NCI-H146 (cell line): Measurements from ENCODE around the gene AEN.

ENCODE experiments used
- DNase-seq: peaks from one replicate; lab custom pipeline; 2025; lab: John Stamatoyannopoulos, UW

AEN gene

DNA sequence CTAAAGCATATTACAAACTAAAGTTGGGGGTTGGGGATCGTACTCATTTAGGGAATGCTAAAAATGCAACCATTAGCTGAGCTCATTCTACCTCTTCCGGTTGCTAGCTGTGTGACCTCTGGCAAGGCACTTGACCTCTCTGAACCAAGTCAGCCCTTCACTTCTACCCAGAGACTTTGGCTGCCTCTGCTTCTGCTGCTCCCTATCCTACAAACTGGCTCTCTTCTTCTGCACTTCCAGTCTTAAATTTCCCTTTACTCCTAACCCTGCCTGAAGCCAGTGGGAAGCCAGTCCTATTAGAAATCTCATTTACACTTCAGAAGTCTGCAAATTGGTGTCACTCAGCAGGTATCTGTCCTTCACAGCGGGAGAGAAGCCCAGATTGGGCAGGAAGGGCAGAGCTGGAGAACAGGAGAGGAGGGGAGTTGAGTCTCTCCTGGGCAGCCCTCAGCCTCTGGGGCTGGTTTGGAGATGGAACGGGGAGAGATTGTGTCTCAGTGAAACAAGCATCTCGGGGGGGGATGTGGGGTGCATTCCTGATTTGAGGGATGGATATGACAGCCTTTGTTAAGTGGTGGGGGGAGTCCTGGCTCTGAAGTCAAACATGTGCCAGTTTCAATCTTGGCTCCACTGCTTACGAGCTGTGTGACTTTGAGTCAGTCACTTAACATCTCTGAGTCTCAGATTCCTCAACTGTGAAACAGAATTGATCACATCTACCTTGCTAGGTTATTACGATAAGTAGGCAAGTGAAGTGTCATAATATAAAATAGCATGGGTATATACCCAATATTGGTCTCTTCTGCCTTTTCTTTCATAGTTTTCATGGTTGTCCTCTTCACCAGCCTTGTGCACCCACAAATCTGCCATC is 7.8 kb upstream of the AEN start:
- DNase-seq: no peak

DNA sequence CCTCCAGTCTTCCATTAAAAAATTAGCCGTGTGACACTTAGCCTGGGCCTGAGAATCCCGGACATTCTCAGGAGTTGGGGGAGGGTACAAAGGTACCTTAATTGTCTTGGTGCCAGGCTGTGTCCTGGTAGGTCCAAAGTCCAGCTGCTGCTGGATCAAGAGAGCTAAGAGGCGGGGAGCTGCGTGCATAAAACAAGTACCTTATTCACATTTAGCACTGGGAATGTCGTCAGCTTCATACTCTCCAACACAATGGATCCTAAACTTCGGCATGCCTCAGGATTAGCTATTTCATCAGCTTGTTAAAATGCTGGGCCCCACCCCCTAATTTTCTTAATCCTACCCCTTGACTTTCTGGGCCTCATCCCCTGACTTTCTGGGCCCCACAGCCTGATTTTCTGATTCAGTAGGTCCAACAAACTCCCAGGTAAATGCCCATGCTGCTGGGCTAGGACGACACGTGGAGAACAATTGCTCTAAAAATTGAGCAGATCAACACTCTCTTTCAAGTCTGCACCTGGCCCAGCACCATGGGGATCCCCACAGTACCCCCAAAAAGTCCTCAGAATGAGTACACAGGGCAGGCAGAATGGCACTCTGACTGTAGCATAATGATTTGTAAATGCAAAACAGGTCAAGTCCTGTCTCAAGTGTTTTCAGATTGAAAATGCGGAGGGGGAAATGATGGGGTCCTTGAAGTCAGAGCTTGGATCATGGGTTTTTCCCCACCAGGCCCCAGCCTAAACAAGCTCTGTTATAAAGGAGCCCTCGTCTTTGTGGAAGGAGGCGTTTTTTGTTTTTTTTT is 5.6 kb upstream of the AEN start:
- no peak for DNase-seq

DNA sequence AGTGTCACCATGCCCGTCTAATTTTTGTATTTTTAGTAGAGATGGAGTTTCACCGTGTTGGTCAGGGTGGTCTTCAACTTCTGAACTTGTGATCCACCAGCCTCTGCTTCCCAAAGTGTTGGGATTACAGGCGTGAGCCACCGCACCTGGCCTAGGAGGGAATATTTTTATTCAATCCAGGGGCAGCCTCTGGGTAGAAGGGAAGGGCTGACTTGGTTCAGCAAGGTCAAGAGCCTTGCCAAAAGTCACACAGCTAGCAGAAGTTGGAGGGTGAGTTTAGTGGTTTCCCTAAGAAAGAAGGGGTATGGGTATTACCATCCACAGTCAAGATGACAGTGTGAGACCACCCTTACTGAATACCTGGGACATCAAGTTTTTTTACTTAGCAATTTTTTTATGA is 4.9 kb upstream of the AEN start:
- DNase-seq: no peak

DNA sequence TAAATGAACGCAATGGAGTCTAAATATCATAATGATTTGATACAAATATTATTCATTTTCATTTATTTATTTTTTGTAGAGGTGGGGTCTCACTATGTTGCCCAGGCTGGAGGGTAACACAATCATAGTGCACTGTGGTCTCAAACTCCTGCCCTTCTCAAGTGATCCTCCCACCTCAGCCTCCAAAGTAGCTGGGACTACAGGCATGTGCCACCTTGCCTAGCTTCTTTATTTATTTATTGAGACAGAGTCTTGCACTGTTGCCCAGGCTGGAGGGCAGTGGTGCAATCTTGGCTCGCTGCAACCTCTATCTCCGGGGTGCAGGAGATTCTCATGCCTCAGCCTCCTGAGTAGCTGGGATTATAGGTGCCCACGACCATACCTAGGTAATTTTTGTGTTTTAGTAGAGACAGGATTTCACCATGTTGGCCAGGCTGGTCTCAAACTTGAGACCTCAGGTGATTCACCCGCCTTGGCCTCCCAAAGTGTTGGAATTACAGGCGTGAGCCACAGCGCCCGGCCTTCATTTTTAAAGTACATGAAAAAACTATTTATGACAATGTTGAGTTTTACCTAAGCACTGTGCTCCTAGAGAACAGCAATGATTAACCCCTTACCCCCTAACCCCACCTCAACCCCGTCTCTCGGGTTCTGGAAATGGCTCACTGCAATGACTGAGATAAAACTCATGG is 4.0 kb upstream of the AEN start:
- no peak for DNase-seq

DNA sequence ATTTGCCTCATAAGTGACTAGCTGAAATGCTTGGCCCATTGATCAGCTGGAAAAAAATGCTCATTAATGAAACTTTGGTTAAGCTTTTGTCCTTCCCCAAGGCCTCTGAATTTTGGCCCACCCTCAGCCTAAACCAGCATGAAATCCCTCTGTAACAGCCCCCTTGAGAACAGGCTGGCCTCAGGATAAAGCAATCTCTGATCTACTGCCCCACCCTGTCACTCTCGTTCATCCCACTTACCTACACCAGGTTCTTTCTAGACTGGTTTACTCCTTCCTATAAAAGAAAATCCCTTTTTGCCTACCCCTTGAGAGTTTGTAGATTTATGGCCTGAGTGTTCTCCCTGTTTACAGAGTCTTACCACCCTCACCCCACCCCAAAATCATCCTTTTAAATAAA is 3.4 kb upstream of the AEN start:
- no peak for DNase-seq

DNA sequence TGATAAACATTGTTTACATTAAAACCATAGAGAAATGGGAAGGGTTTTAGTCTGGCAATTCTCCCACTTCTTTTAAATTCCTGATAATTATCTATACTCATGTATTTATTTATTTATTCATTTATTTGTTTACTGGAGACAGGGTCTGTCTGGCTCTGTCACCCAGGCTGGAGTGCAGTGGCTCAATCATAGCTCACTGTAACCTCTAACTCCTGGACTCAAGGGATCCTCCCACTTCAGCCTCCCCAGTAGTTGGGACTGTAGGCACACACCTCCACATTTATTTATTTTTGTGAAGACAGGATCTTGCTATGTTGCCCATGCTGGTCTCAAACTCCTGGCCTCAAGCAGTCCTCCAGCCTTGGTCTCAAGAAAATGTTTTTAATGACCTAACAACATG is 2.5 kb upstream of the AEN start:
- no peak for DNase-seq

DNA sequence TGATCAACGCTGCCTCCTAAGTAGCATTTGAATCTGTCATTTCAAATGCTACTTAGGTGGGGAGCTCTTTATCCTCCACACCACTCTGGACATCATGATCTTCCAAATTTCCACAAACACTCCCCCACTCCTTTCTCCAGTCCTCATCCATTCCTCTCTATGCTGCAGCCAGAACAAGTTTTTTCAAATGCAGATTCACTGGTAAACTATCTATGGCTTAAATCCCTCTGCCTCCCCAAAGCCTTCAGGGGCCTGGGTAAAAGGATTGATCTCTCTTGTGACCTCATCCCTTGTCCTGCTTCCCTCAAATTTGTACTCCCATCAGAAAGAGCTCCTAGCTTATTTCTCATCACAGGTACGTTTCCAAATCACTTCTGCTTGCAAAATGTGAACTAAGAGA is 1.3 kb upstream of the AEN start:
- no peak for DNase-seq

DNA sequence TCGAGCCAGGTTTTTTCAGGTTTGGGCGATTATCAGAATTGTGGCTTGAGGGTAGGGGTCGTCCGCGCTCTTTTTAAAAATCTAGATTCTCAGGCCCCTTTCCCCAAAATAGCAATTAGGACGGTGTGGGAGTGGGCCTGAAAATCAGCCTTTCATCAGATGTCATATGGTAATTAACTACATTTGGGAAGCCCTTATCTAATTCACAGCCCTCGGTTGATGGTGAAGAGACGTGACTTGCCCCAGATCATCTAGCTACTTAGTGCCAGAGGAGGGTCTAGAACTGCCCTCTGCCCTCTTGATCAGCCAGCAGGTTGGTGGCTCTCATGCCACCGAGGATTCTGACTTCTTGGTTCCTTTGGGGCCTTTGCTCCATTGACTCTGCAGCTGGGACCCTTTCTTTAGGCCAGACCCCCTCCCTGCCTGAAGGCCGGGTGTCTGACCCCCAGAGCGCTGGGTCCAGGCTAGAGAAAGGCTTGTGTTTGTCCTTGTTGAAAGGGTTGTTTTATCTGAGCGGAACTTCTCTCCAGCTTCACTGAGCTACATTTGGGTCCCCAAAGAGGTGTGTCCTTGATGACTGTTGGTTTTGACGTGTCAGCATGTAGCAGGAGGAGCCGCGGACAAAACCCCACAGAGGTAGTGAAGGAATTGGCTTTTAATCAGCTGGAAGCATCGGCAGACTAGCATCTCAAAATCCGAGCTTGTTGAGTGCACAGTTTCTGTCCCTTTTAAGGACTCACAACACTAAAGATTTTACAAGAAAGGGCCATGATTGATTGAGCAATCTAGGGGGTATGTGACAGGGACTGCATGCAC is 857 bp downstream of the AEN start:
- DNase-seq: peak; percentile 21

DNA sequence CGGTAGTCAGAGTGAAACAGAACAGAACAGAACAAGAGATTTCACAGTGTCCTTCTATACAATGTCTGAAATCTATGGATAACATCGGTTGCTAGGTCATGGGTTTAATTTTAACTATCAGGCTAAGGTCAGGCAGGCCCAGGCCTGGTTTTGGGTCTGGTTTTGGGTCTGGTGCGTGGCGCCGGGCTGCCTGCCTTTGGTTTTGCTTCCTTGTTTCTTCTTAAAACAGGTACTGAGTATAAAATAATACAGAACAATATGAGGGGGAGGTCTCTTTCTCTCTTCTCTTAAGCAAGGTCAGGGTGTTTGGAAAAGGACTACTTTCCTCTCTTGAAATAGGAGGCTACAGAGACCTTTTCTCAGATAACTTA is 1.4 kb downstream of the AEN start:
- DNase-seq: no peak

DNA sequence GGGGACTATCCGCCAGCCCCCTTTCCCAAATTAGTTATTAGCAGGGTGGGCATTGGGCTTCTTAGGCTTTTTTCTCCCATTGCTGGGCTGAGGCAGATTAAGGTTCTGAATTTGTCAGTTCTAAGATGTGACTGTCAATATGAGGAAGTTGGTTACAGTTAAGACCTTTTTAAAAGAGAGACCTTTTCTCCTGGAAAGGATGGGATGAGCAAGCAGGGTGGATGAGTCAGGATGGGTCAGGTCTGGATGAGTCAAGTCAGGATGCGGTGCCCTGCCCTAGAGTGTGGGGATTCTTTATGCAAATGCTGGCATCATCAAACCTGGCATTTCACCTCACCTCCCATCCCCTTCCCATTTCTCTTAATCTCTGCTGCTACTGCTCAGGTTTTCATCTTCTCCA is 1.9 kb downstream of the AEN start:
- DNase-seq: no peak

DNA sequence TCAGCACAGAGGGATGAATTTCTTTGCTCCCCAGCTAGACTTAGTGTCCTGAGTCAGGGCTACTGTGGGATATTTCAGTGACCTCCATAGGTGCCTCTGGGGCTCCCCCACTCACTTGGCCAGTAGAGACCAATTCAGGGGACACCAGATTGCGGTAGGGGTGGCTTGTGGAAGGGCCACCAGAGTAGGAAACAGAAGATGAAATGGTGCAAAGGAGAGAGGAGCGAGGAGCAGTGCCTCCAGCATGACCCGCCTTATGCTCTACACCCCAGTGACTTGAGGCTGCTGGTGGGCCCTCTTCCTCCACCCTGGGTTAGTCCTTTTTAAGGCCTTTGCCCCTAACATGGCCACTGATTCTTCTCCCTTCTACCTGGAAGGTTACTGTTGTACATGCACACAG is 2.5 kb downstream of the AEN start:
- DNase-seq: no peak

DNA sequence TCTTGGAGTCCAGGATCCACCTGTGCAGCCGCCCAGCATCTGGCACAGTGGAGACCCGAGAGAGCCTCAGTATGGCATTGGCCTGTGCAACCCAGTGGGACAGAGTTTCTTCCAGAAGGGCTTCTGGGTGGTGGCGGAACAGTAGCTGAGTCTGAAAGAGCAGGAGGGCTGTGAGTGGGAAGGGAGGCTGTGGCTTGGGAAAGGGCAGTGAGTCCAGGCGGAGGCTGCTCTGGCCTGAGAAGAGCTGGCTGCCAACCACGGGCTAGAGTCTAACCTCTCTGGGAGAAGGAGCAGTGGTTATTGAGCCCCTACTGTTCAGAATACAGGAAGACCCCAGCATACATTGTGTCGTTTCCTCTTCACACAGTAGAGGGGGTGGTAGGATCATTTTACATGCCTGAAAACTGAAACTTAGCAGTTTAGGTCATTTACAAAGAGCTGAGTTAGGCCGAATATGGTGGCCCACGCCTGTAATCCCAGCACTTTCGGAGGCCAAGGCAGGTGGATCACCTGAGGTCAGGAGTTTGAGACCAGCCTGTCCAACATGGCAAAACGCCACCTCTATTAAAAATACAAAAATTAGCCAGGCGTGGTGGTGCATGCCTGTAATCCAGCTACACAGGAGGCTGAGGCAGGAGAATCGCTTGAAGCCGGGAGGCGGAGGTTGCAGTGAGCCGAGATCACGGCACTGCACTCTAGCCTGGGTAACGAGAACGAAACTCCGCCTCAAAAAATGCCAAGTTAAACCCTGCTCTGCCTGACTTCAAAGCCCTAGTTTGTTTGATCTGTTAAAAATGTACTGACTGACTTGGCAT is 3.2 kb downstream of the AEN start:
- DNase-seq: no peak

DNA sequence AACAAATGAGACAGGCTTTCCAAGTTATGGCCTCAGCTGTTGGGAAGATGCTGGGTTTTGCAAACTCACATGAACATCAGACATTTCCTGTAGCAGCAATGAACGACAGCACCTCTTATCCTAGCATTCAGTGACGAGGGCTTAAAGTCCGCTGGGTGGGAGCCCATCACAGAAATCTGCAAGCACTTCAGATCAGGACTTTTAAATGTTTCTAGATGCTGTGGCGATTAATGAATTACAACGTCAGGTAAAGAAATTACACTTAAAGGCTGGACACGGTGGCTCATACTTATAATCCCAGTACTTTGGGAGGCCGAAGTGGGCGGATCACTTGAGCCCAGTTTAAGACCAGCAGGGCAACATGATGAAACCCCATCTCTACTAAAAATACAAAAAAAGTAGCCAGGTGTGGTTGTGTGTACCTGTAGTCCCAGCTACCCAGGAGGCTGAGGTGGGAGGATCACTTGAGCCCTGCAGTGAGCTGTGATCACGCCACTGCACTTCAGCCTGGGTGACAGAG is 3.9 kb downstream of the AEN start:
- DNase-seq: no peak

DNA sequence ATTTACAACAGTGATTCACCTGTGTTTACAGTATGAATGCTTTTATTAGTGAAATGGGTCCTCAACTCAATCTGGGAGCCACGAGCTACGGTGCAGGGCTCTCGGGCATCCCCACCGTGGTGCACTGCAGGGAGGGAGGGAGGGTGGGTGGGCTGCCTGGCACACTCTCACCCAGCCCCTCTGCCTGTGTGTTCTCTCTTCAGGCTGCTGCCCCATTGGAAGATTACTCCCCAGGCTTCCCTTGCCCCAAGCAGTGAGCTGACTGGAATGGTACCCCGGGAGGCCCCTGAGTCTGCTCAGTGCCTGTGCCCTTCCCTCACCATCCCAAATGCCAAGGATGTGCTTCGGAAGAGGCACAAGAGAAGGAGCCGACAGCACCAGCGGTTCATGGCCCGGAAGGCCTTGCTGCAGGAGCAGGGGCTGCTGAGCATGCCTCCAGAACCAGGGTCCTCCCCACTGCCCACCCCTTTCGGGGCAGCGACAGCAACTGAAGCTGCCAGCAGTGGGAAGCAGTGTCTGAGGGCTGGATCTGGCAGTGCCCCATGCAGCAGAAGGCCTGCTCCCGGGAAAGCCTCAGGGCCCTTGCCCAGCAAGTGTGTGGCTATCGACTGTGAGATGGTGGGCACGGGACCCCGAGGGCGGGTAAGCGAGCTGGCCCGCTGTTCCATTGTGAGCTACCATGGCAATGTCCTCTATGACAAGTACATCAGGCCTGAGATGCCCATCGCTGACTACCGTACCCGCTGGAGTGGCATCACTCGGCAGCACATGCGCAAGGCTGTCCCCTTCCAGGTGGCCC is 5.0 kb downstream of the AEN start:
- DNase-seq: no peak

DNA sequence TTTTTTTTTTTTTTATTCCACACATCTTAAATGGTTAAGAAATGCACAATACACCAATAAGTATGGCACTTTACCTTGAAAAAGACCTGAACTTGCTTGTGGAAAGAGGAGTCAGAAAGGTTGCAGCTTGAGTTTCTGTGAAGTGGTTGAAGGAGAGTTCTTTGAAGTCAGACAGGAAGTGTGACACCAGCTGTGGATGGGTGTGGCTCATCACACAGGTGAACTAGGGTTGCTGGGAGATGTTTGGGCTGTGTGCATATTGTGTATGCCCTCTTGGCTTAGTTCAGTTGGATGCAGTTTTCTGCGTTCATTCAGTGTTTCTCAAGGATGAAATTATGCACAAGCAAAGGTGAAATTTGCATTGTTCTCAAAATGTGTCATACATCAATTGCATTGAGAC is 6.3 kb downstream of the AEN start:
- DNase-seq: no peak

DNA sequence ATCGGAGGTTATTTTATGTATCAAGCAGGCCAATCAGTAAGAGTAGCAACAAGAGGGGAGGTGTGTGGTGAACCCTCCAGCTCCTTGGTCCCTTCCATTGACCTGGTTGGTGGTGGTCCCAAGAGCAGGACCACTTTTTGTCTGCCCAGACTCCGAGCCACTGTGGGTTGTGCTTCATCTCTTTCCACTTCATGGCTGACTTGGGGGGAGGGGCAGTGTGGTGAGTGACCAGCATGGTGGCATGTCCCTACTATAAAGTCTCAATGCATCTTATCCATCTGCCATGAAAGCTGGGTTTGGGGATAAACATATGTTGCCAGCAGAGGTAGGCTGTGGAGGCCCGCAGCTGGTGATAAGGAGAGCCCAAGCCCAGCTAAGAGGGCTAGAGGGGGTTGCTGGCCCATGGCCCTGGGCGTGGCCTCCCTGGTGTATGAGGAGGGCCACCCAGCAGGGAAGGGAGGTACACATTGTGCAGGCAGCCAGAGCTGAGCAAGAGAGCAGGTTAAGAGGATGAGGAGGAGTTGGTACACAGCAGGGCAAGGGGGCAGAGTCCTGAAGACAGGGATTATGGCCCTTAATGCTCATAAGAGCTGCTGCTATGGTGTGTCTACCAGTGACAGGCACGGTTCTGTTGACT is 7.0 kb downstream of the AEN start:
- no peak for DNase-seq

DNA sequence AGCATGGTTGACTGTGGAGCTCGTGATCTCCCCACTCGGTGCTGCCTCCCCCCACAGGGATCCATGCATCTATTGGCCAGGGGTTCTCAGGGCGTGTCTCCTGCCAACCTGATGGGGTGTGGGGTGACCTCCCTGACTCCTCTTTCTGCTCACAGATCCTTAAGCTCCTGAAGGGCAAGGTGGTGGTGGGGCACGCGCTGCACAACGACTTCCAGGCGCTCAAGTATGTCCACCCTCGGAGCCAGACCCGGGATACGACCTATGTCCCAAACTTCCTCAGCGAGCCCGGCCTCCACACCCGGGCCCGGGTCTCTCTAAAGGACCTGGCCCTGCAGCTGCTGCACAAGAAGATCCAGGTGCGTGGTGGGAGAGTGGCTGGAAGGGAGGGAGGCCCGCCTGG is 7.9 kb downstream of the AEN start:
- no peak for DNase-seq

DNA sequence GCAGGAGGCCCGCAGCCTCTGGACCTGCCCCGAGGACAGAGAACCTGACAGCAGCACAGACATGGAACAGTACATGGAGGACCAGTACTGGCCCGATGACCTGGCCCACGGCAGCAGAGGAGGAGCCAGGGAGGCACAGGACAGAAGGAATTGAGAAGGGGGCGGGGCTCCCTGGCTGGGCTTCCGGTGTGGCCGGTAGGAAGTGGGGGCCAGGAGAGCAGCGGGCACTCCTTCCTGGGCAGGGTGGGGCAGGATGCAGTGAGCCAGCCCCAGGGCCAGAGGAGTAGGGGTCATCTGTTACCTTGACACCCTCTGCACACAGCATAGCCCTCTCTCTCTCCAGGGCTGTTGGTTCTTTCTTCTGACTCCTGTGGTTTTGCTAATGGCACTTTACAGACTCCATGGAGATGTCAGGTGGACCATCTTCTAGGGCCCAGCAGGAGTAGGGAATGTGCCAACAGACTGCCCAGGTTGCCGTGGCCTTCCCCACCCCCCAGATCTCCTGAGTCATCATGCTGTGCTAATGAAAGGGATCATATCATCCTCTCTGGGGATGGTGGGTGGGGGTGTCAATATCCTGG is 9.1 kb downstream of the AEN start:
- peak; percentile 53 for DNase-seq

DNA sequence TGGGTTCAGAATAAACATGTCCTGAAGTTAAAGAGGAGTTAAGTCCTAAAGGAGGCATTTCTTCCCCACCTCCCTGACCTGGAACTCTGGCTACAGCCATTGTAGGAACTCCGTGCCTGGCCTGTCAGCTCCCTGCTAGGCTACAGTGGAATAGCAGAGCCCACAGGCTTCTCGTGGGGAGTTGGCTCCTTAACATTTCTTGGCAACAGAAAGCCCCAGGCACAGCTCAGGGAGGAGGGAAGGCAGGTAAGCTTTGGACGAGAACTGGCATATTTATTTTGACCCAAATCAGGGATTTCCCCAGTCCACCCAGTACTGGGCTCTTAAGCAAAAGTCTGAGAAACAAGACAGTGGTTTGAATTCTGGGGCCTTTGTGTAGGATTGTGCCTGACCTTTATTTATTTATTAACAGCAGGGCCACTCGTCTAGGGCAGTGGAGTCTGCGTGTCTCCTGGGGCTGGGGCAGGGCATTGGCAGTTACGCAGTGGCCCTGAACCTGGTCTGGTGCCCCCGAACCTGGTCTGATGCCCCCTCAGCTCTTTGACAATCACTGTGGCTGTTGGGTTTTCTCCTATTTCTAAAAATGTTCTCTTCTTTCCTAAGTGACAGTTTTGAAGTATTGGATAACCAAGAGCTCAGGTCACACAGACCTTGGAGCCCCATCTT is 9.8 kb downstream of the AEN start:
- no peak for DNase-seq
